HG03342 (cell line): ENCODE results near the gene IQCK.
A peak's percentile ranks its signal among the peaks of the same experiment; 100 is the strongest.
"Not testable (repeated sequence)": the region's sequence is repeated elsewhere in the genome, so short reads cannot be mapped to it uniquely, and the experiment has no call there.

ENCODE experiments used
- ATAC-seq: cut with Tn5 transposase; IDR thresholded peaks from one replicate; pipeline ENCODE4 v1.9.1; 2021; ENCODE audit warnings: mild to moderate bottlenecking, moderate library complexity; ENCODE audit not compliant: unreplicated experiment

IQCK gene, protein sequence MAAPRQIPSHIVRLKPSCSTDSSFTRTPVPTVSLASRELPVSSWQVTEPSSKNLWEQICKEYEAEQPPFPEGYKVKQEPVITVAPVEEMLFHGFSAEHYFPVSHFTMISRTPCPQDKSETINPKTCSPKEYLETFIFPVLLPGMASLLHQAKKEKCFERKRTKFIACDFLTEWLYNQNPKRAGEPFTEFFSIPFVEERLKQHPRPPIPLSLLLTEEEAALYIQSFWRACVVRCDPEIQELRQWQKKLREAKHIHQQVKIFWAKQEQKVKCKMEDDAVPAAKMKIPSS

DNA sequence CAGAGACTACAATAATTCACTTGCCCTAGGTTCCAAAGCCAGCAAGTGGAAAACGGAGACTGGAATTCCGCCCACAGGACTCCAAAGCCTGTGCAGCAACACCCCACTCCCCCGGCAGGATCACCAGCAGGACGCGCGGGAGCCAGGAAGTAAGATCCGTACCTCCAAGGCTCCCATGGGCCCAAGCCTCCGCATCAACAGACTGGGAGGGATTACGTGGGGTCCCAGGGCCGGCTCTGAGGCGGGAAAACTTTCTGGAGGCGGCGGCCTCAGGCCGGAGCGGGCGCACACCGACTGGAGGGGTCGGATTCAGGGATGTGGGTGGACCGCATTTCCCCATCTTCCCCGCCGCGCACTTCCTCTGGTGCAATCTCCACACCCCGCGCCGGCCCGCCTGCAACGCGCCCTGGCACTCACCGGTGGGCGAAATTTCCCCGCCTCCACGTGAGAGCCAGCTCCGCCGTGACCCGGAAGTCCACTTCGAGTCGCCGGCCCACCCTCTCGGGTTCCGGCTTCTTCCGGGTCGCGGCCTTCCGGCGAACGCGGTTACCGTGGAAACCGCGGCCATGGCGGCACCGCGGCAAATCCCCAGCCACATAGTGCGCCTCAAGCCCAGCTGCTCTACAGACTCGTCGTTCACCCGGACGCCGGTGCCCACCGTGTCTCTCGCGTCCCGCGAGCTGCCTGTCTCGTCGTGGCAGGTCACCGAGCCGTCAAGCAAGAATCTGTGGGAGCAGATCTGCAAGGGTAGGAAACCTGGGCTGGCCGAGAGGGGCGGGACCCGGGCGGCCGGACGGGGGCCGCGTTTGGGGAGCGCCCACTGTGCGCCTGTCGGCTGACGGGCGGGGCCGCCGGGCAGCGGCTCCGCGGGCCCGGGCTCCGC, at the start of gene IQCK, which contains the start of gene KNOP1:
Gene IQCK (plus strand): TSS at position 531 of the 883 bp plus-strand sequence. CDS start 36 bp downstream, at position 567.
Gene KNOP1 (minus strand): TSS at position 487 of the 883 bp plus-strand sequence. CDS start 3,192 bp downstream, outside the sequence.
- ATAC-seq, result peak; percentile 94

DNA sequence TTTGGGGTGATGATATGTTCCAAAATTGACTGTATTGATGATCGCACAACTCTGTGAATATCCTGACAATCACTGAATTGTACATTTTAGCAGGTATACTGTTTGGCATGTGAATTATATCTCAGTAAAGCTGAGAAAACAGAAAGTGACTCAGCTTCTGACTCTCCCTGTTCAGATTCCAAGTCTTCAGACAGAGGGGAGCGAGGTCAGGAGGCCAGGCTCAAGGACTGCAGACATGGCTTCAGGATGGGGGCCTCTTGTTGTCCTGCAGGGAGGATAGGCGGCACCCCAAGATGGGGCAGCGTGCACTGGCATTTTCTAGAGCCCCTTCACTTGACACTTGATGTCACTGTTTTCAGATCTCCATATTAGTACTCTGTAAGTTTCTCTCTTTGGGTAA, 45.7 kb upstream of the IQCK start:
- no peak for ATAC-seq

DNA sequence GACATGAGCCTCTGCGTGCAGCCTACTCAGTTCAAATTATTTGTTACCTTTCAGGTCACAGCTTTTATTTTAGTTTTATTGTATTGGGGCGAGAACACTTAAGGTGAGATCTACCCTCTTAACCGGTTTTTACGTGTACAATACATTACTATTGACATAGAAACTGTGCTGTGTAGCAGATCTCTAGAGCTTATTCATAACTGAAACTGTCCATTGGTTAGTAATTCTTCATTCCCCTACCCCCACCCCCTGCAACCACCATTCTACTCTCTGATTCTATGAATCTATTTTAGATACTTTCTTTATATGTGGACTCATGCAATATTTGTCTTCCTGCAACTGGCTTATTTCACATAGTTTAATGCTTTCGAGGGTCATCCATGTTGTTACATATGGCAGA, 43.6 kb upstream of the IQCK start:
- ATAC-seq, result no peak

DNA sequence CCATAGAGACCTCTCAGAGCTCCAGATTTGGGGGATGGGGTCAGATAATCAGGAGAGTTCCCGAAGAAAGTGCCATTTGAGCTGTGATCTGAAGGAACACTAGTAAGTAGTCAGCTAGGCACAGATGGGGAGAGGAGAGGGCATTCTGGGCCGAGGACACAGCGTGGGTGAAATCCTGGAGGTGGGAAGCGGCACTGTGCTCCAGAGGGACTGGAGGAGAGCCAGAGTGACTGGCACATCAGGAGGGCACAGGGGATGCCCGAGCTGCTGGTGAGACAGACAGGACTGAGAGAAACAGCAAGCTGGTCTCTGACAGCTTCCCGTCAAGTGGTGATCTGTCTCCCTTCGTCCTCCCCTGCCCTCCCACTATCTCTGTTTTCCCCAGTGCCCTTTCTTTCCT, 40.7 kb upstream of the IQCK start:
- no peak for ATAC-seq

DNA sequence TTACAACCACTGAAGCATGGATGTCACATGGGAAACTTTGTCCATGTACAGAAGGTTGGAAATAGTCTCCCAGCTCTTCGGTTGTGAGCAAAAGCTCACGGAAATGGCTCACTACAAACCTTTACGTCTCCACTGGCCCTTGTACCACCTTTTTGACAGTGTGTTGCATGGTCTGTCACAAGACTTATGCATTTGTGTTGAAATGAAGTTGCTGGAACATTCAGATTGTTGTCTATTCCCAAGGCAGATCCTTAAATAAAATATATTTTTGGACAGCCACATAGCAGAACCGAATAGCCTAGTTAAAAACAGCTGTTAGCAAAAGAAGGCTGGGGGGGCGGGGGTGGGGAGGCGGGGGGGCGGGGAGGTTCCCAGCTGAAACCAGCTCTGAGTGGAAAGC, 39.3 kb upstream of the IQCK start:
- ATAC-seq, result no peak

DNA sequence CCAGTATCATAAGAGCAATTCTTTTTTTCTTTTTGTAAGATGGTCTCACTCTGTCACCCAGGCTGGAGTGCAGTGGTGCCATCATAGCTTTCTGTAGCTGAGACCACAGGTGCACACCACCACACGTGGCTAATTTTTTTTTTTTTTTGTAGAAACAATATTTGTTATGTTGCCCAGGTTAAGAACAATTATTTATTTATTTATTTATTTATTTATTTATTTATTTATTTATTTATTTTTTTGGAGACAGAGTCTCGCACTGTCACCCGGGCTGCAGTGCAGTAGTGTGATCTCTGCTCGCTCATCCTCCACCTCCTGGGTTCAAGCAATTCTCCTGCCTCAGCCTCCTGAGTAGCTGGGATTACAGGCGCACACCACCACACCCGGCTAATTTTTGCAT, 38.8 kb upstream of the IQCK start:
- not testable (repeated sequence) for ATAC-seq

DNA sequence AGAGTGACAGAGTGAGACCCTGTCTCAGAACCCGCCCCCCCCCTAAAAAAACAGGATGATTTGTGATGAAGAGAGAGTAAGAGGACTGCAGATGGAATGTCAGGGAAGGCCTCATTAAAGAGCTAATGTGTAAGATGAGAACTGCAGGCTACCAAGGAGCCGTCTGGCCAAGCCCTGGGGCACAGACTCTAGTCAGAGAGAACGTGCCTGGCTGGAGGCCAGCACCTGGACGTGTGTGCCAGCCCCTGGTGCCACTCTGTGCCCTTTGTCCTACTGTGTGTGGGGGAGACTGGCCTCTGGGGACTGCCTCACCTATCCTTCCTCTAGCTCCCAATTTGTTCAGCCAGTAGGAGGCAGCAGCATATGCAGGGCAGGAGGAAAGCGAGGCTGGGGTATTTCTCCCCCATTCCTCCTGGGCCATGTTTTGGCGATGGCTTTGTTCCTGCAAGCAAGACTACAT, 37.2 kb upstream of the IQCK start:
- no peak for ATAC-seq

DNA sequence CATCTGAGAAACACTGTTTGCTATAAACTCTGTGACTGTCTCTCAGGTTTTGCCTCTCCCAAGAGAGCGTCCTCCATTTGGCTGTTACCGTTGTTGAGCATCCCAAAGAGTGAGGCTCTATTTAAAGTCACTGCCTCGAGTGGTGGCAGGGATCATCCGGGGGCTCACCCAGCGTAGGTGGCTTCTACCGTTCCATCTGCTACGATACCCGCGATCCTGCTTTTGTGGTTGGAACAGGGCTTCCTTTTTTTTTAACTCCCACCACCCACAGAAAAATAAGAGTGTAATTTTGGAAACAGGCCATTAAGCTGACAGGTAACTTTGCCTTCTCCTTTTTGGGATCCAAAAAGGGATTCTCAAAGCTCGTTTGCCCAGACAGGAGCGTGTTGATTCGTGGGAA, 36.4 kb upstream of the IQCK start:
- no peak for ATAC-seq

DNA sequence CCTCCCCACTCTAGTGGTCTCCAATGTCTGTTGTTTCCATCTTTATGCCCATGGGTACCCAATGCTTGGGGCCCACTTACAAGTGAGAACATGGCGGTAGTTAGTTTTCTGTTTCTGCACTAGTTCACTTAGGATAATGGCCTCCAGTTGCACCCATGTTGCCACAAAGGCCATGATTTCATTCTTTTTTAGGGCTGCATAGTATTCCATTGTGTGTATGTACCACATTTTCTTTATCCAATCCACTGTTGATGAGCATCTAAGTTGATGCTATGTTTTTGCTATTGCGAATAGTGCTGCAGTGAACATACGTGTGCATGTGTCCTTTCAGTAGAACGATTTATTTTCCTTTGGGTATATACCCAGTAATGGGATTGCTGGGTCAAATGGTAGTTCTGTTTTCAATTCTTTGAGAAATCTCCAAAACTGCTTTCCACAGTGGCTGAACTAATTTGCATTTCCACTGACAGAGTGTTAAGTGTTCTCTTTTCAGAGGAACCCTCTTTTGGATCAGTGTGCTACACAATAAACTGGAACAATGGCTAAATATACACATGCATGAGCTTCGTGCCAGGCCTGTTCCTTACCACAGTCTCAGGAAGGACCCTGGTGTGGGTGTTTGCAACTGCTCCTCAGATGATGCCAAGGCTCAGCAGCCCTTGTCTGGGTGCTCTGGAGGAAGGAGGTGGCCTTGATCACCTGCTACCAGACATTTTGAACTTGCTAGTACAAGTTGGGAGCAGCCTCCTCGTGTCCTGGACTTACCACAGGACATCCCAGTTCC, 34.4 kb upstream of the IQCK start:
- ATAC-seq, result no peak

DNA sequence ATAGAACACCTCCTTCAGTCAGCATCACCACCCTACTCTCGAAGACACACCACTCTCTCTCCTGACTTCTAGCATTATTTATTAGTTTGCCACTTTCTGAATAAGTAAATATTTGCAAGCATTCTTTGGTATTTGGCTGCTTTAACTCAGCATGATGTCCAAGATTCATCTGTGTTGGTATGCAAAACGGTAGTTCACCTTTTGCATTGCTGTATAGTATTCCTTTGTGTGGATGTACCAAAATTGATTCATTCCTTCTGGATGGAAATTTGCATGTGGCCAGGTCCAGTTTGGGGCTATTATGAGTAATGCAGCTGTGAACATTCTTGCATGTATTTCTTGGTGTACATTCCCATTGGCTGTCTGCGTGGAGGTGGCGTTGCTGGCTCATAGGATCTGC, 32.9 kb upstream of the IQCK start:
- no peak for ATAC-seq

DNA sequence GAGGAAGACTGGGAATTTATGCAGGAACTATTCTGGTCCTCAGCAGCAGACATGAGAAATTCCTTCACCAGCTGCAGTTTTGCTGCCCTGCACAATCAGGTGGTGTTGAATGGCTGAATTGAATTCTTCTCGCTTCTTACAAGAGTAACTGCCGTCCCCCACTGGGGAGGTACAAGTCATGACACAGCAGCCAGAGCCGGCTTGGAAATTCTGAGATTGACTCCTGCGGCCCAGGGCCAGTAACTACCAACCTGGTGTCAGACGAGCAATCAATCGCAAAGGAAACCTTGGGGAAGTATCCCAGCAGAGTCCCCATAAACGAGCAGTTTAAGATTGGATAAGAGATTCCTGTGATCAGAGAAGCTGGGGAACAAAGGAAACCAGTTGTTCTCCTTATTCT, 30.8 kb upstream of the IQCK start:
- no peak for ATAC-seq

DNA sequence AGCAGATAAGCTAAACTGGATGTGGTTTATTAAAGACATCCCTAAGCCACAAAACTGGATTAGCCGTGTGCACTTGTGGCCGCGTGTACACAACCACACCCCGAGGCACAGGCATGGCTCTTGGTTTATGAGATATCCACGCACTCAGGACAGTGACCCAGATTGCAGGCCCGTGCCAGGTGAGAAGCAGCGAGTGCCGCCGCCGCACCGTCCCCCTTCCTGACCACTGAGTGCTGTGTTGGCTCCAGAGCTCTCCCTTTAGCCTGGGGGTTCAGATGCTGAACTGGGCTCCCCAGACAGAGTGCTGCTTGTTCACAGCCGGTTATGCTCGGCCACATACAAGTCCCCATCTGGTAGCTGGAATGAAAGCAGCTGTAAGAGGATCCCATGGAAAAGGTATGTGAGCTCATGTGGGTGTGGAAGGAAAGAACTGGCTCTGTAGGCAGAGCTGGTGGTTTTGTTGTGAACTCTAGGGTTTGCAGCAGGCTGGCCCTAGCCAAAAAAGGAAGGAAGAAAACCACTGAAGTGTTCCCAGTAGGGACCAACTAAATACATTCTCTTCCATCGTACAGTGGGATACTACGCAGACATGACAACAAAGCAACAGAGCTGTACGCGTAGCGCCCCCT, 29.6 kb upstream of the IQCK start:
- ATAC-seq, result no peak

DNA sequence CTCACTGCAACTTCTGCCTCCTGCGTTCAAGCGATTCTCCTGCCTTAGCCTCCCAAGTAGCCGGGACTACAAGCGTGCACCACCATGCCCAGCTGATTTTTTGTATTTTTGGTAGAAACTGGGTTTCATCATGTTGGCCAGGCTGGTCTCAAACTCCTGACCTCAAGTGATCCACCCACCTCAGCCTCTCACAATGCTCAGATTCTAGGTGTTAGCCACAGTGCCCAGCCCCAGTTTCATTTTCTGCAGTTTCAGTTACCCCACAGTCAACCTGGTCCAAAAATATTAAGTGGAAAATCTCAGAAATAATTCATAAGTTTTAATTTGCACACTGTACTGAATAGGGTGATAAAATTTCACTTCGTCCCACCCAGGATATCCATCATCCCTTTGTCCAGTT, 28.7 kb upstream of the IQCK start:
- no peak for ATAC-seq

DNA sequence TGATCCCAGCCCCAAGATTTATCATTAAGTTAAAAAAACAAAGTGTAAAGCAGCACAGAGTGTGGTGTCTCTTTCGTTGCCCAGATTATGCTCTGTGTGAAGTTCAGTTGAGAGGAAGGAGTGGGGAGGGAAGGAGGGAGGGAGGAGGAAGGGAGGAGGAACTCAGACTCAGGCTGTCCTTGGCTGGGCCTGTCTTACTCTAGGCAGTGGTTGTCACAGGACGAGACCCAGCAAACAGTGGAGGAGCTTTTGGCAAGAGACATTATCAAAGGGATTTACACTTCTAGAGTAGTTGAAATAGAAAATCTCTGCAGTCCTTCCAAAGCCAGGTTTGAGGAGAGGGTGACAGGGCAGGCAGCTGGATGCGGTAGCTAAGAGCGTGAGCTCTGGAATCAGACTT, 27.9 kb upstream of the IQCK start:
- no peak for ATAC-seq

DNA sequence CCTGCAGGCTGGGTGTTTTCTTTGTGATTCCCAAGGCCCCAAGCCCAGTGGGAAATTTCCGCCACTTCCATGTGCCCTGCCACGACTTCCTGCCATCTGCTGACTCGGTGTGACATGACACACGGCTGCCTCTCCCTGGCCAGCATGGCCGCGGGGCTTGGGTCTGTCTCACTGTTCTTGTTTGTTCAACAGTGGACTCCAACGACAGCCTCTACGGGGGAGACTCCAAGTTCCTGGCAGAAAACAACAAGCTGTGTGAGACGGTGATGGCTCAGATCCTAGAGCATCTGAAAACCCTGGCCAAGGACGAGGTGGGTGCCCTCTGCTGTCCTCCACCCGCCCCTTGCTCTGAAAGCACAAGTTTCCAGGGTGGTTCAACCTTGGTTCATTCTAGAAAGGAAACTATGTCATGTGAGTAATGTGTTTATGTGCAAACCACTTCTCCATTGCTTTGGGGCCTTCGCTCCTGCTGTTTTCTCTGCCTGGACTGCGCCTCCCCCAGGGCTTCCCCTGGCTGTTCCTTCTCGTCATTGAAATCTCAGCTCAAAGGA, 26.8 kb upstream of the IQCK start:
- ATAC-seq, result no peak

DNA sequence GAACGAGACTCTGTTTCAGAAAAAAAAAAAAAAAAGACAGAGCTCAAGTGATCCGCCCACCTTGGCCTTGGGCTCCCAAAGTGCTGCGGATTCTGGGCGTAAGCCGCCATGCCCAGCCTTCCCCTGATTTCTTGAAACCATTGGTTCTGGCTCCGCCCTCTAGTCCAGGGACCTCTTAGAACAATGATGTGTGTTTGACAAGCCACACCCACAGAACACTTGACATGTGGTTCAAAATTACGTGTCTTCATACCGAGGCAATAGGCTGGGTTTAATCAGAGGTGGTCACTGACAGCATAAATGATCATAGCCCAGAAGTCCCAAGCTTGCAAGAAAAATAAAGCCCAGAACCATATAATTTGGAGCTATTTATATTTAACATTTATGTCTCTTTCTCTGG, 23.1 kb upstream of the IQCK start:
- ATAC-seq, result no peak

DNA sequence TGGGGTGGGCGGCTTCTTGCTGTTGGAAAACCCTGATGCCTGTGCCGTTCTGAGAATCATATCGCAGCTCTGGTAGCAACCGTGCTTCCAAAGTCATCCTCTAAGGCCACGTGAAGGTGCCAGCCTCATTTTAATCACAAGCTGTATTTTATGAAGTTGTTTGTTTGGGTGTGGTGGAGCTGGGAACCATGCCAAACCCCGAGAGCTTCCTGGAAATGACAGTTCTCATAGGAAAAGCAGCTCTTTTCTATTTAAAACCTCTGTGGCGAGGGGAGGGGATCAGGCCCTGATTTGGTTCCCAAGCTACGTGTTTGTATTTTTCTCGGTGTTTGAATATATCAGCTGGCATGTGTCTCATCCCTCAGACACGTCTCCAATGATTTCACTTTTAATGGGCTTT, 21.7 kb upstream of the IQCK start:
- ATAC-seq, result no peak

DNA sequence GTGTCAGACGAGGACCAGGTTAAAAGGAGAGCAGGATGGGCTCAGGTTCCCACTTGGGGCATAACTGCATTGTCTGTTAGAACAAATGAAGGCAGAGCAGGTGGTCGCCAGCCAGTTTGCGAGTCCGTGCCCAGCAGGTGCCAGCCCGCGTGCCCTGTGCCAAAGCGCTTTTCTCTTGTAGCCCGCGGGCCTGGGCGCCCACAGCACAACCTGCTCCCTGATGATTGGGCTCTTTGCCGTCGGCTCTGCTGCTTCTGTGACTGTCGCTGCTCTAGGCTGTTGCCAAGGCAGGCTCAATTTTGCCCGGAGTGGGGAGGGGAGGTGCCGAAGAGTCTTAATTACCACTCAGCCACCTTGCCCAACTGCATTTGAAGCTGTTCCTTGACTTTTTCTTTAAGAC, 21.1 kb upstream of the IQCK start:
- no peak for ATAC-seq

DNA sequence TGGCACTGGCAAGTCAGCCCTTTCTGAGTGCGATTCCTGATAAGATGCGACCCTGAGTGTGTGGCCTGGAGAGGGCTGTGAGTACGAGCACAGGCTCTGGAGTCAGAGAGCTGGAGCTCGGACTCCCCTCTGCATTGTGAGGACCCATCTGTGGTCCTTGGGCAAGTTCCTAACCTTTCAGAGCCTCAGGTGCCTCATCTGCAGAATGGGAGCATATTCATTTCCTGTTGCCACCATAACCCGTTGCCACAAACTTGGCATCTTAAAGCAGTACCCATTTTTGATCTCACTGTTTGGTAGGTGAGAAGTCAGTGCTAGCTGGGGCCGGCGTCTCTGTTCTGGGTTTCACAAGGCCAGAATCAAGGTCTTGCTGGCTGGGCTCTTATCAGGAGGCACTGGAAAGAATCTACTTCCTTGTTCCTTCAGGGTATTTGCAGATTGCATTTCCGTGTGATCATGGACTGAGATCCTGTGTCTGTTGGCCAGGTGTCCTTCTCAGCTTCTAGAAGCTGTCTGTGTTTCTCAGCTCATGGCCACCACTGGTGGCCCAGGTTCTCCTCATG, 20.2 kb upstream of the IQCK start:
- ATAC-seq, result no peak
